Kasumi-1 (cell line): ENCODE data around the gene LDHAL6B.

Experiments
- DNase-seq, 2 experiments: peaks; one replicate each; lab custom pipeline; 2025; lab: John Stamatoyannopoulos, UW

Gene LDHAL6B

DNA sequence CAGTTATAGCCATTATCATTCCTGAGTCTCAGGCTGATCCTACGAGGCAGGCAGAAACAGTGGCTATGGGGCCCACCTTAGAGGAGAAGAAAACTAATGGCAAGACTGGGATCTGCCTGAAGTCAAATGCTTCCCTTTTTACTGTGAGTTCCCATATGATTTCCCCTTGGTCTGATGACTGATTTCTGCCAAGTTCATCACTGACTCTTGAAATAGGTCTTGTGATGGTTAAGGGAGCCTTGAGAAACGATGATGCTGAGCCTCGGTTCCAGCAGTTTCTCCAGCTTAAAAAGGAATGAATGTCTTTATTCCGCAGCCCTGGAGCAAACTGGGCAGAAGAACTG, 29.4 kb upstream of the LDHAL6B start:
- DNase-seq, result no peak

- DNase-seq, result no peak
These were observed 28.4 kb upstream of the LDHAL6B start for GRCh38 chr15:59178151-59178695.

- DNase-seq, result no peak
These were observed 26.9 kb upstream of the LDHAL6B start for GRCh38 chr15:59179717-59180116.

DNA sequence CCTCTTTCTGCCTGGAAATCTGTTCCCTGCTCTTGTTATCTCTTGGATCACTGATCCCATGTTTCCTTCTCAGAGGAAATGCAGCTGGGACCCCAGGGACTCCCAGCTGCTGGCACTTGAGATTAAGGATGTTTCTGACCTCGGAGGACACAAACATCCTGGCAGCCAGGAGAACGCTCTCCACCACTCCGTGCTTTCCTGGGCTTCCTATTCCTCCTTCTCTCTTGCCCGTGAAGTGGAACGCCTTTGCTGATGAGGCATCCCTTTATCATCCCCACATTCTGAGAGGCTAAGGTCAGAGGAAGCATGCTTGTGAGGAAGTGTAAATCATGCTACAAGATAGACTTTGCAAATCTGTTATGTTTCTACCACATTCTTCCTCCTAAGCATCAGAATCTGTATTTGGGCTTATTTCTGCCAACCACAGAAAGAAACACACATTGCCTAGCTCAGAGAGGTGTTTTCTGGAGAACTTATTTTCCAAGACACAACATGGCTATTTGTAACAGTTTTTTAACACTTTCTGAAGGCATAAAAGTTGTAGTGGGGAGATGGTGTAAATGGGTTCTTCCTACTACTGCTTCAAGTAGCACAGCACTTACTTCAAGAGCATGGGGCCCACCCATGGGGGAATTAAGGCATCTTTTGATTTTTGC, 25.6 kb upstream of the LDHAL6B start:
- DNase-seq, result no peak

DNA sequence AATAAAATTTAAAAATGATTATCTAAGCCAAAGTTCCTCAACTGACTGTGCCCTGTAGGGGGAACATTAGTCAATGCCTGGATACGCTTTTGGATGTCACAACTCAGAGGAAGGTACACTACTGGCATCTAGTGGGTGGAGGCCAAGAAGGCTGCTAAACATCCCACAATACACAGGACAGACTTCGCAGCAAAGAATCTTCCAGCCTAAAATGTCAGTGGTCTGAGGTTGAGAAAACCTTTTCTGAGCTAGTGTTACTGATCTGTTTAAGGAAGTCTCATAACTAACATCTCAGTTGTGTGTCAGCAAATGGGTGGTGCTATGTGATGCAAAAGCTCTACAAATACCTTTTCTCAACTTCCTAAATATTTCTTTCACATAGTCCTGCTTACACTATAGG, 20.9 kb upstream of the LDHAL6B start:
- no peak for DNase-seq

- DNase-seq, result no peak
These were observed 20.1 kb upstream of the LDHAL6B start for GRCh38 chr15:59186501-59186900.

DNA sequence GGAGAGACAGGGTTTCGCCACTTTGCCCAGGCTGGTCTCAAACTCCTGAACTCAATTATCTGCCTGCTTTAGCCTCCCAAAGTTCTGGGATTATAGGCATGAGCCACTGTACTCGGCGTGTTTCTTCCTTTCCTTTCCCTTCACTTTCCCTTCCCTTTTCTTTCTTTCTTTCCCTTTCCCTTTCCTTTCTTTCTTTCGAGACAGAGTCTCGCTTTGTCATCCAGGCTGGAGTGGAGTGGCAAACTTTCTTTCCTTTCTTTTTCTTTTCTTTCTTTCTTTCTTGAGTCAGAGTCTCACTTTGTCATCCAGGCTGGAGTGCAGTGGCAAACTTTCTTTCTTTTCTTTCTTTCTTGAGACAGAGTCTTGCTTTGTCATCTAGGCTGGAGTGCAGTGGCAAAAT, 17.4 kb upstream of the LDHAL6B start:
- no peak for DNase-seq

DNA sequence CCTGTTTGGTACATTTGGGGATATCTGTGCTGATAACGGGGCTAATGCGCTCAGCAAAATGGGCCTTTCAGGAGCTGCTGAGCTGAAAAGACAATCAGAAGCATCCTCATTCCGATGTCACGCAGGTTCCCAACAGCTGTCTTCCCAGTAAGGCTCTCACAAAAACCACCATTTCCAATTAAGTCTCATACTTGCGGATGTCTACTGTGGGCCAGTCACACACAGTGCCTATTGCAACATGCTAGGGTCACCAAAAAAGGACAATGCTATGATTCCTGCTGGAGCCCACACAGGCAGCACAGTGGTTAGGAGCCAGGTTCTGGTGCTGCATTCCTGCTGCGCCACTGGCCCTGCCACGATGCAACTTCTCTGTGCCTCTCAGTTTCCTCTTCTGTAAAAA, 16.4 kb upstream of the LDHAL6B start:
- no peak for DNase-seq

GRCh38 chr15:59191855-59192237, 14.8 kb upstream of the LDHAL6B start:
- no peak for DNase-seq

DNA sequence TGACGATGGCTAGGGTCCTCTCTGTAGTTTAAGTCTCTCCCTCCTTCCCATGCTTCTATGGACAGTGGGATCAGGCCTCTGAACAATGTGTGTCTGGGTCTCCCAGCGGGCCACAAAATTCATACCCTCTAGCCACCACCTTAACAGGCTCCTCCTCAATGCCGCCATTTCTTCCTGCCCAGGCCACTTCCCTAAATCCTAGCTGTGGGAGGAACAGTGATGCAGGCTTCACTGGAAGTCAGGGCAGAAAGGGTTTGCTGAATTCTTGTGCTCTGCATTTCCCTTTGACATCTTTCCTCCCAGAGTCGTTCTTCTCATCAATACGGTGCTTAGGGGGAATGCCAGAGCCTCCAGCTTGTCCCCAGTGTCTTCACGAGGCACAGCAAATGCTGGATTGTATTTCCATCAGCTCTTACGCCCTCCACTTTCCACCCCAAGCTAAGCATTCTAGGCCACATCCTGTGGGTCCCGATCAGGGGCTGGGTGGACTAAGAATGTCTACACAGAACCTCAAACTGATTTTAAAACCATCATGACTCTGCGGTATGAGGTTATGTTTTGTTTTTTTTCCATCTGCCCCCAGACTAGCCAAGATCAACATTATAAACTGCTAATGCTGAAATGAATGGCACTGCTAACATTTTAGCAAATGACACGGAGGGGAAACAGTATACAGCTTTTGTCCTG, 11.9 kb upstream of the LDHAL6B start:
- DNase-seq, result no peak

DNA sequence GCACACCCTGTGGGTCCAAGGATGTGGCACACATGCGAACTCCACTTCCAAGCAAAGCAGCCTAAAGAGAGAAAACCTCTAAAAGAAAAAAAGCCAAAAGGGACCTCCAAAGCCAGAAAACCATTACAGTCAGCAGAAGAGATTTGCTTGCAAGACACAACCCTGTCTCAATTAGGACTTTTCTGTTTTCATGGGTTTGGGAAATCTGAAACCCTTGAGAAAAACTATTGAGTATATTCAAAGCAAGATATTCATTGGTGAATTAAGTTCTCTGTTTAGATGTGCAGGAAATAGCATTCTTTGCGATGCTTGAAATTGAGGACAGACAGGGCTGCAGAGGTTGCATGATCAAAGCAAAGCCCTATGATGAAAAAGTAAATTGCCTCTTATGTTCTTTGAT, 10.2 kb upstream of the LDHAL6B start:
- DNase-seq, result no peak

DNA sequence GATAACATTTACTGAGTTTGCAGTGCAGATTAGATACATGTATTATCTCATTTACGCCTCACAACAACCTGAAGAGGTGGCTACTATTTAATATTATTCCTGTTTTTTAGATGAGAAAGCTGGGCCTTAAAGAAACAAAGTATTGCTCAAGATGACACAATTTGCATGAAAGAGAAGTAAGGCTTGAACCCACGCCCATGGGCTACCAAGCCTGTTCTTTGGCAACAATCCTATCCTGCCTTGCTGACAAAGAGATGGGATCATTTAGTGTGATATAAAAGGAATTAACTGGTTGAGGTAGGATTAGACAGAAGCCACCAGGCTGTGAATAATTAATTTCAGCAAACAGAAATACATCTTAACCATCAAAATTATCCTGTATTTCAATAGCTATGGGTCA, 9.2 kb upstream of the LDHAL6B start:
- DNase-seq, result no peak

- DNase-seq, result no peak
These were observed 6.8 kb upstream of the LDHAL6B start for GRCh38 chr15:59199626-59200465.

GRCh38 chr15:59200560-59200959, 6.1 kb upstream of the LDHAL6B start:
- DNase-seq, result no peak

GRCh38 chr15:59203008-59203407, 3.6 kb upstream of the LDHAL6B start:
- no peak for DNase-seq

DNA sequence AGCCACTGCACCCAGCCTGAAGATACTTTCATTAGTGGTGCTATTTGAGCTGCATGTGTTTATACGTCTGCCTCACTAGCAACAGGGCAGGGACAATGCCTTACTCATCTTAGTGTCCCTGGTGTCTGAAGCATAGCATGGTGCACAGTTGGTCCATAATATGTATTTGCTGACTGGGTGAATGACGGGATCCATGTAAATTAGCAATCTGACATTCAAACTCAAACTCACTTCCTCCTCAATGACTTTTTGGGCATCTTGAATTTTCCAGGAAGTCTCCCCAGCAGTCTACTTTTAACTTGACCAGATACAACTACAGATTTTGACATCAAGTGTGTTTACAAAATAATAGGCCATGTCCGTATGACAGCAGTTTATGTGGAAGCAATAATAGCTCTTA, 3.0 kb upstream of the LDHAL6B start:
- DNase-seq, result no peak

DNA sequence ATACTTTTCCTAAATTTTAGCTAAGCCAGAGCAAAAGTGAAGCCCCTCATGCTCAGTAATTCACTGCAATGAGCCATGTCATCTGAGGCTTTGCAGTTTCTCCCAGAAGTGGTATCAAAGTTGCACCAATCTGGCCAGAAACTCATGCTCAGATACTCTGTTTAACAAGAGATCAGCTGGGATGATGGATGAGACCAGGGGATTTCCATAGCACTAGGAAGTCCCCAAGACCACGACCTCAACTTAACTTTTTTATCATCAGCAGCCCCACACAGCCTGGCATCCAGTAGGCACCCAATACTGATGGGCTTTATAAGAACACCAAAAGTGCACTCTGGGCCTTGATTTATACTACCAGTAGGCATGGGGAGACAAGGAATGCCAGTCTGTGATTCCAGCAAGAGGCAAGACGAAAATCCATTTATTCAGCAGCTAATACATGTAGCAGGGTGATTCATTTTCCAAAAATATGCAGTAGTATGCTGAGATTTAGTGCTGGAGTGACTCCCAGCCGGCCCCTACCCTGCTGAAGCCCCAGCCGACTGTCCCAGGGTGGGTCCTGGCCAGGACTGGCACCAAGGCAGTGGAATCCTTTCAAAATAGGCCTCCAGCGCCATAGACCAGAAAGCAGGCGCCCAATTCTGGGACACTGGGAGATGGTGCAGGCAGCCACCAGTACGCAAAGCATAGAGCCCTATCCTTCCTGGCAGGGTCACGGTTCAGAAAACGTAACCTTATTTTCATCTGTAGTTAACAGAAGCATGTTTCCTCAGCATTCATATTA, 612 bp upstream of the LDHAL6B start:
- DNase-seq, result no peak

GRCh38 chr15:59208613-59209249, 2.1 kb downstream of the LDHAL6B start:
- no peak for DNase-seq

DNA sequence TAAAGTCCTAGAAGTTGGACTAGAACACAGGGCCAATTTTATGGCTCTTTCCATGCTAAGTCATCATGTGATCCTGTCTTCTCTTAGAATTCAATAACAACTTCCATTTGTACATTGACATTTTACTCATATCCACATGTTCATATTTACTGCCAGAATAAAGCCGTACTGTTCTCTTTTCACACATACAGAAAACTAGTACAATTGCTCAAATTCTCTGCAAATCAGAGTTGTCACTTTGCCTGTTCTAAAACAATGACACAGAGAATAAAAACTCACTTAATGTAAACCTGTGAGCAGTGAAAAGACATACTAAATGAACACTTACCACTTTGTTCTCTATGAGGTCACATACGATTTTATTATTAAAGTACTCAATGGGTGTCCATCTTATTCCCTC, 3.5 kb downstream of the LDHAL6B start:
- DNase-seq, result no peak

DNA sequence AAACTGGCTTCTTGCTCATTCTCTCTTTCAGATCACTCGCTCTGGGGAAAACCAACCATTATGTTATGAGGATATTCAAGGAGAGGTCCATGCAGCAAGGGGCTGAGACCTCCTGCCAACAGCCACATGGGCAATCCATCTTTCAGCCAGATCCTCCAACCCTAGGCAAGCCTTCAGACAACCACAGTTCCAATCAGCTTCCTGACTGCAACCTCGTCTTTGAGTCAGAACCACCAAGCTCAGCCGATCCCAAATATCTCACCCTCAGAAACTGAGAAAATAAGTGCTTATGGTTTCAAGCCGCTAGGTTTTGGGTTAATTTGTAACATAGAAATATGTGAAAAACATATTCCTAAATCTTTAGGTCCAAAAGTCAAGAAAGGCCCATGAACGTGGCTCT, 10.3 kb downstream of the LDHAL6B start:
- no peak for DNase-seq

GRCh38 chr15:59217876-59218498, 11.3 kb downstream of the LDHAL6B start:
- DNase-seq, result no peak
